HepG2 (cell line): ENCODE measurements around the gene PSMC5. TPM values are rescaled to one million over a fixed set of nuclear protein-coding genes. Genes with fewer than 3 reads are reported as not detected.

ENCODE experiments used
- ATAC-seq: fragments of 200-7000 bp; cut with Tn5 transposase; 3 replicates; pipeline ENCODE4 v1.9.1; 2020; ENCODE audit warnings: mild to moderate bottlenecking, moderate library complexity
- BruUV-seq: library from RNA; stranded (reverse); fragments of 400-500 nt; replicated peaks from 2 replicates; lab custom pipeline; 2021; lab: Mats Ljungman, UMichigan
- CTCF ChIA-PET: fragments of 300-600 bp; formaldehyde crosslinking; extraction: SDS; loops from one replicate; lab custom pipeline; 2021; ENCODE audit warnings: low total read pairs, inconsistent platforms, low intra/inter-chr PET ratio; lab: Yijun Ruan, JAX
- POLR2A ChIA-PET: fragments of 350-600 bp; sonication (Branson Sonifier 250); formaldehyde crosslinking; loops from one replicate; lab custom pipeline; 2020; ENCODE audit warnings: antibody characterized with exemption, inconsistent platforms; lab: Yijun Ruan, JAX
- DNase-seq: peaks from one replicate; pipeline ENCODE4 v3.0.0-alpha.2; 2015; ENCODE audit warnings: low spot score
- FAIRE-seq: peaks from 3 replicates; lab custom pipeline; 2011; peaks lifted over from hg19 to GRCh38; lab: Jason Lieb, UNC
- H2AFZ ChIP-seq: one replicate; pipeline ENCODE4 v1.6.1; 2011; ENCODE audit warnings: low read length, inconsistent platforms
- H3K27ac ChIP-seq: fragments of 300-600 bp; 3 replicates; pipeline ENCODE4 v1.8.0; 2011; ENCODE audit warnings: mixed run types, mild to moderate bottlenecking, mixed read lengths, low read length, inconsistent platforms; ENCODE audit not compliant: insufficient read depth; ENCODE audit errors: extremely low read length
- H3K27me3 ChIP-seq, 2 experiments: fragments of 200-600 bp in 1 of 2; 2 replicates in 1 of 2; 3 replicates in 1 of 2; pipeline versions ENCODE4 v1.6.0 to v1.8.0; 2011; ENCODE audit warnings: low read length in 2 of 2, mild to moderate bottlenecking in 2 of 2, moderate library complexity in 2 of 2, inconsistent platforms in 1 of 2; ENCODE audit not compliant: insufficient read depth in 2 of 2, control insufficient read depth in 1 of 2
- H3K36me3 ChIP-seq, 2 experiments: fragments of 200-600 bp in 1 of 2; replicated peaks in 1 of 2; 2 replicates in 1 of 2; 3 replicates in 1 of 2; pipeline versions ENCODE4 v1.5.1 to v1.8.0; 2011; ENCODE audit warnings: low read length in 2 of 2, inconsistent platforms in 1 of 2; ENCODE audit not compliant: insufficient read depth in 2 of 2, control insufficient read depth in 1 of 2
- H3K4me1 ChIP-seq: 2 replicates; pipeline ENCODE4 v1.5.1; 2012; ENCODE audit warnings: low read length, inconsistent platforms; ENCODE audit not compliant: insufficient read depth
- H3K4me2 ChIP-seq: 2 replicates; pipeline ENCODE4 v1.6.0; 2011; ENCODE audit warnings: low read depth, low read length, inconsistent platforms
- H3K4me3 ChIP-seq, 3 experiments: fragments of 200-600 bp in 1 of 3; sonication (generic), shearing (Covaris generic) in 1 of 3; replicated peaks in 1 of 3; 2 replicates each; pipeline ENCODE4 v1.5.1; 2011 to 2016; ENCODE audit warnings: low read length in 3 of 3, inconsistent platforms in 2 of 3, low read depth in 2 of 3, mild to moderate bottlenecking in 2 of 3, control low read depth in 1 of 3, mixed read lengths in 1 of 3; ENCODE audit not compliant: insufficient read depth in 1 of 3
- H3K79me2 ChIP-seq: one replicate; pipeline ENCODE4 v1.6.1; 2011; ENCODE audit warnings: low read length, inconsistent platforms; ENCODE audit not compliant: insufficient read depth
- H3K9ac ChIP-seq: 2 replicates; pipeline ENCODE4 v1.6.0; 2011; ENCODE audit warnings: mild to moderate bottlenecking, low read depth, low read length, inconsistent platforms; ENCODE audit not compliant: insufficient read depth
- H3K9me3 ChIP-seq: 2 replicates; pipeline ENCODE4 v1.5.1; 2012; ENCODE audit warnings: mild to moderate bottlenecking, low read length
- H4K20me1 ChIP-seq: 2 replicates; pipeline ENCODE4 v1.6.0; 2011; ENCODE audit warnings: inconsistent platforms, mild to moderate bottlenecking, low read length, moderate library complexity; ENCODE audit not compliant: insufficient read depth
- ATAD3A ChIP-seq: sonication (generic); formaldehyde crosslinking; IDR thresholded peaks from 2 replicates; pipeline ENCODE4 v1.4.0; 2020; ENCODE audit warnings: missing genetic modification reagents
- EEA1 ChIP-seq: sonication (generic); formaldehyde crosslinking; IDR thresholded peaks from 2 replicates; pipeline ENCODE4 v1.5.1; 2020; ENCODE audit warnings: mild to moderate bottlenecking, missing genetic modification reagents, borderline replicate concordance
- HMGXB4 ChIP-seq, 2 experiments: sonication (generic) in 1 of 2; formaldehyde crosslinking in 1 of 2; IDR thresholded peaks; 2 replicates each; pipeline versions ENCODE4 v1.4.0 to v1.6.1; 2018 to 2020; ENCODE audit warnings: missing genetic modification reagents in 2 of 2, borderline replicate concordance in 1 of 2, low read depth in 1 of 2, mild to moderate bottlenecking in 1 of 2, missing biosample characterization in 1 of 2
- RARG ChIP-seq: sonication (generic); formaldehyde crosslinking; IDR thresholded peaks from 2 replicates; pipeline ENCODE4 v1.4.0; 2020; ENCODE audit warnings: low read depth, mild to moderate bottlenecking, missing genetic modification reagents
- ZFP36L2 ChIP-seq: sonication (generic); formaldehyde crosslinking; IDR thresholded peaks from 2 replicates; pipeline ENCODE4 v1.4.0; 2020; ENCODE audit warnings: missing genetic modification reagents
- ZNF446 ChIP-seq: sonication (generic); formaldehyde crosslinking; IDR thresholded peaks from 2 replicates; pipeline ENCODE4 v1.5.0; 2020; ENCODE audit warnings: mild to moderate bottlenecking, missing genetic modification reagents
- ZNF567 ChIP-seq: sonication (generic); formaldehyde crosslinking; IDR thresholded peaks from 2 replicates; pipeline ENCODE4 v1.8.1; 2023; ENCODE audit warnings: mild to moderate bottlenecking, missing genetic modification reagents, borderline replicate concordance
- ZNF850 ChIP-seq: sonication (generic); formaldehyde crosslinking; conservative IDR thresholded peaks from 2 replicates; pipeline ENCODE4 v1.9.0; 2021; ENCODE audit warnings: mild to moderate bottlenecking, missing genetic modification reagents
- ZXDC ChIP-seq: sonication (generic); formaldehyde crosslinking; IDR thresholded peaks from 2 replicates; pipeline ENCODE4 v1.5.0; 2020; ENCODE audit warnings: mild to moderate bottlenecking, missing genetic modification reagents
- WGBS: methylation state at CpG from one replicate; pipeline ENCODE4 v1.1.6; 2017; ENCODE audit warnings: low lambda C conversion rate; 5-methylcytosine and 5-hydroxymethylcytosine counted together
- in situ Hi-C: cut with HindIII; loops from 2 replicates; pipeline ENCODE4 v1.10.0; 2017; ENCODE audit warnings: low pct_unique_long_range_greater_than_20kb; ENCODE audit not compliant: extremely low pct_ligation_motif_present
- intact Hi-C: fragments of 100-400 bp; cut with micrococcal nuclease; formaldehyde crosslinking; loops from one replicate; pipeline ENCODE4 v1.10.0; 2022; ENCODE audit not compliant: unreplicated experiment
- polyA plus RNA-seq, 8 experiments: library from polyadenylated mRNA; depleted of rRNA in 3 of 8; stranded (reverse) in 7 of 8; unstranded in 1 of 8; fragments of >200 nt; fragmentation: Illumina TruSeq in 4 of 8; extraction: Trizol in 4 of 8; gene quantifications; 2 replicates each; pipeline versions ENCODE4 v1.2.1 to v1.2.3, GENCODE V29; 2011 to 2016; ENCODE audit warnings: low read depth in 4 of 8, missing spikeins in 1 of 8, mixed read lengths in 1 of 8; ENCODE audit not compliant: insufficient read depth in 1 of 8
- total RNA-seq, 5 experiments: library from RNA; depleted of rRNA; stranded (reverse); fragments of >200 nt; fragmentation: Illumina TruSeq; extraction: Trizol; gene quantifications; 2 replicates each; pipeline ENCODE4 v1.2.3, GENCODE V29; 2016; ENCODE audit warnings: low read depth in 1 of 5

Gene PSMC5
- total and polyA plus RNA-seq, 2 of the 13 experiments (the other 11 are each of a cell fraction or from before 2014, with no cell fraction given), result 35.3 to 128 TPM

DNA sequence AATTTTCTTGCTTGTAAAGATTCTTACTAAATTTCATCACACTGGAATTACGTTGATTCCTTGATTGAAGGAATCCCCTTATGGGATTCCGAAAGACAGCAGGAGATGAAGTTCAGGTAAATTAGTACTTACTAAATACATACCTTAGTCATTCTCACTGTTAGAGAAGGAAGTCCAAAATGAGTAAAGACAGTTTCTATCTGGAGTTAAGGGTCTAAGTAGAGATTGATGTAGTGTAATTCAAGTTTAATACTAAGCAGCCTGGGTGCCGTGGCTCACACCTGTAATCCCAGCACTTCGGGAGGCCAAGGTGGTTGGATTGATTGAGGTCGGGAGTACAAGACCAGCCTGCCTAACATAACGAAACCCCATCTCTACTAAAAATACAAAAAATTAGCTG is 43.7 kb upstream of the PSMC5 start:
- ATAC-seq, result no peak
- Histone ChIP-seq H2AFZ (no peak overlapping the region), H3K9ac (no peak overlapping the region), H3K27ac (no peak overlapping the region), H3K4me2 (no peak overlapping the region), H3K9me3 (no peaks in the 10 kb centered on the region), H3K79me2 (peaks cover 76% of the 10 kb centered on the region), H3K4me3 (no peak overlapping the region), H3K27me3 (no peaks in the 10 kb centered on the region), H4K20me1 (peaks cover 47% of the 10 kb centered on the region), H3K4me1 (peaks cover 75% of the 10 kb centered on the region), H3K36me3 (peaks cover 20 to 67% of the 10 kb centered on the region in 2 experiments)
- no peak for DNase-seq
- intact Hi-C loops (no loop called here), in situ Hi-C loops (no loop called here)
- ChIA-PET CTCF (no interaction called here), POLR2A (interaction anchor here (8.5 kb wide), 1 partner anchor 9 kb away, joined by 72 read pairs; the partner anchor contains the start of genes CCDC47 and DDX42)
- TF ChIP-seq ATAD3A (no peak), HMGXB4 (CRISPR knock-in tag; IDR thresholded peaks at IDR 0.05; ENCODE audit: borderline replicate concordance in 1 of 2, low read depth in 1 of 2) (no peak), ZNF446 (no peak), ZNF850 (no peak), ZFP36L2 (no peak), RARG (no peak), ZXDC (no peak), EEA1 (CRISPR knock-in tag) (no peak), ZNF567 (CRISPR knock-in tag) (no peak)
- no TSS peak for BruUV-seq
- FAIRE-seq, result no peak
- 84% methylated on average over 6 of the region's 6 CpGs for WGBS
